A673 (cell line): ENCODE data around the gene KCNK5. TPM values are rescaled to one million over a fixed set of nuclear protein-coding genes. Genes with fewer than 3 reads are reported as not detected.

Experiments
- BruUV-seq: library from RNA; stranded (reverse); fragments of 400-500 nt; replicated peaks from 2 replicates; lab custom pipeline; 2021; lab: Mats Ljungman, UMichigan
- CTCF ChIA-PET: fragments of 300-600 bp; sonication (Branson Sonifier 250); formaldehyde crosslinking; loops from one replicate; lab custom pipeline; 2022; ENCODE audit warnings: antibody characterized with exemption; lab: Charles Lee
- POLR2A ChIA-PET: fragments of 300-600 bp; sonication (Branson Sonifier 250); formaldehyde crosslinking; loops from one replicate; lab custom pipeline; 2022; ENCODE audit warnings: antibody characterized with exemption; ENCODE audit not compliant: low non-redundant PET; lab: Charles Lee
- DNase-seq: peaks from one replicate; pipeline ENCODE4 v3.0.0-alpha.2; 2015; ENCODE audit warnings: low spot score
- H3K27ac ChIP-seq: fragments of 200-600 bp; sonication (generic); 2 replicates; pipeline ENCODE4 v1.5.1; 2016; ENCODE audit warnings: mixed run types, low read depth, mild to moderate bottlenecking, mixed read lengths, antibody characterized with exemption, low read length; ENCODE audit not compliant: poor library complexity, severe bottlenecking
- H3K27me3 ChIP-seq: fragments of 200-600 bp; sonication (generic); replicated peaks from 2 replicates; pipeline ENCODE4 v1.6.1; 2017; ENCODE audit warnings: mixed run types, low read depth, mild to moderate bottlenecking, mixed read lengths, antibody characterized with exemption, low read length; ENCODE audit not compliant: insufficient read depth, poor library complexity
- H3K36me3 ChIP-seq: fragments of 200-600 bp; sonication (generic); 2 replicates; pipeline ENCODE4 v1.6.1; 2016; ENCODE audit warnings: mixed run types, mild to moderate bottlenecking, mixed read lengths, antibody characterized with exemption, low read length; ENCODE audit not compliant: insufficient read depth, poor library complexity, severe bottlenecking
- H3K4me1 ChIP-seq: fragments of 200-600 bp; sonication (generic); 2 replicates; pipeline ENCODE4 v1.6.1; 2017; ENCODE audit warnings: mixed run types, mild to moderate bottlenecking, mixed read lengths, antibody characterized with exemption, low read length; ENCODE audit not compliant: insufficient read depth, poor library complexity, severe bottlenecking
- H3K4me3 ChIP-seq: fragments of 200-600 bp; sonication (generic); 2 replicates; pipeline ENCODE4 v1.5.1; 2016; ENCODE audit warnings: low read depth, mixed run types, mild to moderate bottlenecking, mixed read lengths, low read length; ENCODE audit not compliant: poor library complexity, severe bottlenecking
- H3K9me3 ChIP-seq: fragments of 200-600 bp; sonication (generic); 2 replicates; pipeline ENCODE4 v1.6.1; 2016; ENCODE audit warnings: mixed run types, low read depth, mild to moderate bottlenecking, mixed read lengths, antibody characterized with exemption, low read length; ENCODE audit not compliant: poor library complexity, severe bottlenecking
- EZH2 ChIP-seq: fragments of 200-600 bp; sonication (generic); IDR thresholded peaks from 2 replicates; pipeline ENCODE4 v1.6.1; 2017; ENCODE audit warnings: borderline replicate concordance, low read depth, mild to moderate bottlenecking, mixed read lengths, antibody characterized with exemption, low read length; ENCODE audit not compliant: poor library complexity, severe bottlenecking
- intact Hi-C: fragments of 100-400 bp; cut with micrococcal nuclease; formaldehyde crosslinking; loops from one replicate; pipeline ENCODE4 v1.10.0; 2022; ENCODE audit not compliant: unreplicated experiment
- total RNA-seq: library from RNA; stranded (reverse); gene quantifications from 2 replicates; pipeline ENCODE4 v1.2.3, GENCODE V29; 2021
- TF ChIP-seq, protein P1 (sequence below): fragments of 300-800, 200-600 bp; sonication (generic); conservative IDR thresholded peaks from 2 replicates; pipeline ENCODE4 v1.5.1; 2017; ENCODE audit warnings: low read depth, mild to moderate bottlenecking, antibody characterized with exemption, low read length, moderate library complexity, mixed read lengths

The KCNK5 gene
- total RNA-seq, 1 experiment from 2014 or later, result not detected

GRCh38 chr6:39151211-39151610 lies 78.1 kb downstream of the KCNK5 start:
- POLR2A ChIA-PET, result no interaction called here
- no peaks in the 10 kb centered on the region for H3K9me3 ChIP-seq
- CTCF ChIA-PET, result no interaction called here
- H3K27ac ChIP-seq, result no peak overlapping the region
- H3K27me3 ChIP-seq, result peaks cover 57% of the 10 kb centered on the region
- no TSS peak for BruUV-seq
- no peak for DNase-seq
- H3K36me3 ChIP-seq, result no peaks in the 10 kb centered on the region
- intact Hi-C loops, result no loop called here
- no peaks in the 10 kb centered on the region for H3K4me1 ChIP-seq
- TF ChIP-seq, protein P1, sequence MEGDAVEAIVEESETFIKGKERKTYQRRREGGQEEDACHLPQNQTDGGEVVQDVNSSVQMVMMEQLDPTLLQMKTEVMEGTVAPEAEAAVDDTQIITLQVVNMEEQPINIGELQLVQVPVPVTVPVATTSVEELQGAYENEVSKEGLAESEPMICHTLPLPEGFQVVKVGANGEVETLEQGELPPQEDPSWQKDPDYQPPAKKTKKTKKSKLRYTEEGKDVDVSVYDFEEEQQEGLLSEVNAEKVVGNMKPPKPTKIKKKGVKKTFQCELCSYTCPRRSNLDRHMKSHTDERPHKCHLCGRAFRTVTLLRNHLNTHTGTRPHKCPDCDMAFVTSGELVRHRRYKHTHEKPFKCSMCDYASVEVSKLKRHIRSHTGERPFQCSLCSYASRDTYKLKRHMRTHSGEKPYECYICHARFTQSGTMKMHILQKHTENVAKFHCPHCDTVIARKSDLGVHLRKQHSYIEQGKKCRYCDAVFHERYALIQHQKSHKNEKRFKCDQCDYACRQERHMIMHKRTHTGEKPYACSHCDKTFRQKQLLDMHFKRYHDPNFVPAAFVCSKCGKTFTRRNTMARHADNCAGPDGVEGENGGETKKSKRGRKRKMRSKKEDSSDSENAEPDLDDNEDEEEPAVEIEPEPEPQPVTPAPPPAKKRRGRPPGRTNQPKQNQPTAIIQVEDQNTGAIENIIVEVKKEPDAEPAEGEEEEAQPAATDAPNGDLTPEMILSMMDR, result no peak
- TF ChIP-seq EZH2, result no peak
- no peak overlapping the region for H3K4me3 ChIP-seq

DNA sequence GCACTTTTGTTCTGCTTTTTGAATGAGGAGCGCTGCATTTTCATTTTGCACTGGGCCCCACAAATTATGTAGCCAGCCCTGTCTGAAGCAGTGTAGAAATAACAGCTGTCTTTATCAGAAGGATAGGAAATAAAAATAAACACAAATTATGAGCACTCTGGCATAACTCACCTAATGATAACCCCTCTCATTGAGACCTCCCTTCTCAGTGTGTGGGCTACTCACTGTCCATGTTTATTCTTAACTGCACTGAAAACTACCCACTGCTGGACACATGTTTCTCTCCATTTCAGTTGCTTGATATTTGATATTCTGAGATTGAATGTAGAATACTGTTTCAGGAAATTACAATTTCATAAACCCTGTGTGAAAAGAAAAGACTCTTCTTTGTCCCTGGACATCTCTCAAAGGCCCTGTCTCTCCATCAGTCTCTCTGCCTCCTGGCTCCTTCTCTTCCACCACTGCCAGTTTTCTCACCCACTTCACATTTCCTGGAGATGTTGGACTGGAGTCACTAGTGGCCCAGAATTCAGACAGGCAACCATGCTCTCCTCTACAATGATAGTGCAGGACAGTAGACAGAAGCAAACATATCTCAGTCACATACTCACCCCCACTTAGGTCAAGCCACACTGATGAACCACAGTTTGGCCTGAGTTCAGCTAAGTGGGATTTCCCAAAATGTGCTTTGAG lies 84.6 kb downstream of the KCNK5 start:
- Histone ChIP-seq H3K27me3 (peaks cover 47% of the 10 kb centered on the region), H3K27ac (no peak overlapping the region), H3K36me3 (no peaks in the 10 kb centered on the region), H3K9me3 (no peaks in the 10 kb centered on the region), H3K4me3 (no peak overlapping the region), H3K4me1 (no peaks in the 10 kb centered on the region)
- ChIA-PET POLR2A (no interaction called here), CTCF (no interaction called here)
- TF ChIP-seq, protein P1, result no peak
- no peak for TF ChIP-seq EZH2
- intact Hi-C loops, result no loop called here
- no peak for DNase-seq
- BruUV-seq, result no TSS peak

- POLR2A ChIA-PET, result no interaction called here
- no peaks in the 10 kb centered on the region for H3K4me1 ChIP-seq
- no peak overlapping the region for H3K4me3 ChIP-seq
- no peak for DNase-seq
- no peaks in the 10 kb centered on the region for H3K9me3 ChIP-seq
- peaks cover 39% of the 10 kb centered on the region for H3K27me3 ChIP-seq
- intact Hi-C loops, result no loop called here
- no peak overlapping the region for H3K27ac ChIP-seq
- H3K36me3 ChIP-seq, result no peaks in the 10 kb centered on the region
- no TSS peak for BruUV-seq
- CTCF ChIA-PET, result no interaction called here
- TF ChIP-seq, protein P1, result no peak
- TF ChIP-seq EZH2, result no peak
These were observed 85.9 kb downstream of the KCNK5 start for GRCh38 chr6:39143238-39143930.
